Osteoblast (primary cell): ENCODE measurements around the gene CDH4. TPM values are rescaled to one million over a fixed set of nuclear protein-coding genes. Genes with fewer than 3 reads are reported as not detected.

Experiments
- DNase-seq: peaks from one replicate; pipeline ENCODE4 v3.0.0; 2011; ENCODE audit warnings: low spot score, mixed read lengths; ENCODE audit not compliant: insufficient read length; ENCODE audit errors: missing footprints
- H2AFZ ChIP-seq: 2 replicates; pipeline ENCODE4 v1.6.0; 2011; ENCODE audit warnings: mild to moderate bottlenecking, low read length
- H3K27ac ChIP-seq: 2 replicates; pipeline ENCODE4 v1.5.1; 2011; ENCODE audit warnings: mild to moderate bottlenecking, low read depth, low read length, moderate library complexity
- H3K27me3 ChIP-seq: 2 replicates; pipeline ENCODE4 v1.6.0; 2012; ENCODE audit warnings: mild to moderate bottlenecking, control low read depth, inconsistent platforms, low read length, moderate library complexity; ENCODE audit not compliant: insufficient read depth
- H3K36me3 ChIP-seq: 2 replicates; pipeline ENCODE4 v1.5.1; 2011; ENCODE audit warnings: mild to moderate bottlenecking, low read length, control low read depth, moderate library complexity; ENCODE audit not compliant: insufficient read depth
- H3K4me1 ChIP-seq: 2 replicates; pipeline ENCODE4 v1.5.1; 2011; ENCODE audit warnings: mild to moderate bottlenecking, low read length, control low read depth, moderate library complexity; ENCODE audit not compliant: insufficient read depth
- H3K4me2 ChIP-seq: 2 replicates; pipeline ENCODE4 v1.6.0; 2011; ENCODE audit warnings: mild to moderate bottlenecking, low read length; ENCODE audit not compliant: insufficient read depth
- H3K4me3 ChIP-seq: fragments of 200-600 bp; sonication (generic); 3 replicates; pipeline ENCODE4 v1.5.1; 2012; ENCODE audit warnings: mild to moderate bottlenecking, low read length, inconsistent platforms; ENCODE audit not compliant: insufficient read depth
- H3K79me2 ChIP-seq: 2 replicates; pipeline ENCODE4 v1.6.0; 2012; ENCODE audit warnings: mild to moderate bottlenecking, low read length, control low read depth, inconsistent platforms; ENCODE audit not compliant: insufficient read depth
- H3K9me3 ChIP-seq: 2 replicates; pipeline ENCODE4 v1.5.1; 2011; ENCODE audit warnings: low read depth, low read length, control low read depth
- H4K20me1 ChIP-seq: 2 replicates; pipeline ENCODE4 v1.6.0; 2012; ENCODE audit warnings: mild to moderate bottlenecking, low read length, control low read depth; ENCODE audit not compliant: insufficient read depth
- CTCF ChIP-seq: IDR thresholded peaks from 2 replicates; pipeline ENCODE4 v1.5.1; 2011; ENCODE audit warnings: mild to moderate bottlenecking, low read depth, low read length, moderate library complexity; ENCODE audit errors: extremely low read depth
- total RNA-seq: library from RNA; depleted of rRNA; stranded (reverse); fragments of >200 nt; gene quantifications from 2 replicates; pipeline ENCODE4 v1.2.3, GENCODE V29; 2012

CDH4 gene
- total RNA-seq, 1 donor: 1.1 TPM

- H3K27me3 ChIP-seq: no peaks in the 10 kb centered on the region
These were observed 467.8 kb downstream of the CDH4 start for GRCh38 chr20:61719691-61720347.

GRCh38 chr20:61720348-61720696, 468.3 kb downstream of the CDH4 start:
- Histone ChIP-seq H4K20me1 (no peaks in the 10 kb centered on the region), H2AFZ (no peak overlapping the region), H3K4me1 (no peaks in the 10 kb centered on the region), H3K36me3 (no peaks in the 10 kb centered on the region), H3K79me2 (no peaks in the 10 kb centered on the region), H3K27ac (no peak overlapping the region), H3K27me3 (no peaks in the 10 kb centered on the region), H3K4me2 (no peak overlapping the region), H3K4me3 (no peak overlapping the region), H3K9me3 (no peaks in the 10 kb centered on the region)
- no peak for DNase-seq
- no peak for TF ChIP-seq CTCF

More at GRCh38 chr20:61719691-61720347, 467.8 kb downstream of the CDH4 start:
- Histone ChIP-seq H3K4me3 (no peak overlapping the region), H2AFZ (no peak overlapping the region), H3K4me1 (no peaks in the 10 kb centered on the region), H3K79me2 (no peaks in the 10 kb centered on the region), H3K27ac (no peak overlapping the region), H3K9me3 (no peaks in the 10 kb centered on the region), H4K20me1 (no peaks in the 10 kb centered on the region), H3K36me3 (no peaks in the 10 kb centered on the region), H3K4me2 (no peak overlapping the region)
- no peak for DNase-seq
- TF ChIP-seq CTCF: no peak

- Histone ChIP-seq H3K27ac (no peak overlapping the region), H3K4me3 (no peak overlapping the region), H3K4me2 (no peak overlapping the region), H3K4me1 (no peaks in the 10 kb centered on the region), H3K9me3 (no peaks in the 10 kb centered on the region), H4K20me1 (no peaks in the 10 kb centered on the region), H3K79me2 (no peaks in the 10 kb centered on the region), H3K36me3 (no peaks in the 10 kb centered on the region), H3K27me3 (no peaks in the 10 kb centered on the region), H2AFZ (no peak overlapping the region)
- no peak for TF ChIP-seq CTCF
- DNase-seq: peak; percentile 83
These were observed 470.2 kb downstream of the CDH4 start for GRCh38 chr20:61722146-61722678.

GRCh38 chr20:61723529-61724257, 471.6 kb downstream of the CDH4 start:
- Histone ChIP-seq H4K20me1 (no peaks in the 10 kb centered on the region), H3K4me2 (no peak overlapping the region), H3K4me3 (no peak overlapping the region), H3K27ac (no peak overlapping the region), H2AFZ (no peak overlapping the region), H3K9me3 (no peaks in the 10 kb centered on the region), H3K4me1 (no peaks in the 10 kb centered on the region), H3K27me3 (no peaks in the 10 kb centered on the region), H3K79me2 (no peaks in the 10 kb centered on the region), H3K36me3 (no peaks in the 10 kb centered on the region)
- no peak for TF ChIP-seq CTCF
- peak; percentile 80 for DNase-seq
